Duodenal mucosa (tissue), 2 donors: ENCODE data around the gene CDH12.

Source experiments
- H3K27ac ChIP-seq: one replicate; pipeline ENCODE4 v1.7.0; 2013; ENCODE audit warnings: low read depth, low read length
- H3K27me3 ChIP-seq, 2 donors: one replicate each; pipeline ENCODE4 v1.7.0; 2013; ENCODE audit warnings: low read length in 2 of 2, control low read depth in 1 of 2; ENCODE audit not compliant: insufficient read depth in 2 of 2, control insufficient read depth in 1 of 2
- H3K36me3 ChIP-seq, 2 donors: one replicate each; pipeline ENCODE4 v1.7.0; 2013; ENCODE audit warnings: low read length in 2 of 2, control low read depth in 1 of 2; ENCODE audit not compliant: insufficient read depth in 2 of 2, control insufficient read depth in 1 of 2
- H3K4me1 ChIP-seq, 2 donors: one replicate each; pipeline ENCODE4 v1.7.0; 2013; ENCODE audit warnings: low read length in 2 of 2, control low read depth in 1 of 2; ENCODE audit not compliant: insufficient read depth in 2 of 2, control insufficient read depth in 1 of 2
- H3K4me3 ChIP-seq, 2 donors: one replicate each; pipeline ENCODE4 v1.7.0; 2013; ENCODE audit warnings: low read length in 2 of 2, low read depth in 1 of 2
- H3K9ac ChIP-seq, 2 donors: one replicate each; pipeline ENCODE4 v1.7.0; 2013; ENCODE audit warnings: low read length in 2 of 2, low read depth in 1 of 2
- H3K9me3 ChIP-seq, 2 donors: one replicate each; pipeline ENCODE4 v1.7.0; 2013; ENCODE audit warnings: low read length in 2 of 2, control low read depth in 1 of 2; ENCODE audit not compliant: control insufficient read depth in 1 of 2

Gene CDH12

DNA sequence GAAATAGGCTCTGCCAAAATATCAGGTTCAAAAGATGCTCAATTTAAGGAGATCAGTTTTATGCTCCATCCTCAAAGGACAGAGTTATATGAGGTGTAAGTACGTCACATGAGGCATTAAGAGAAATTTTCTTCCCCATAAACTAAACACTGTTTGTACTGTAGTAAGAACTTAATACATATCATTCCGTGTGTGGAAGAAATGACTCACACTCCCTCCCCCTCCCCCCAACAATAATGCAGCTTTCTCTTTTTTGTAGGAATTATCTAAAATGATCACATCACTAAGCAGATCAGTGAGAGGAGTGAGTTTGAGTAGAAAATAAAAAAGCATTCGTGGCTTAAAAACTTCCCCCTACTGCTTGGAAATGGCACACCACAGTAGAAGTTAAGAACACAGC, 2.2 kb downstream of the CDH12 start:
- no peaks in the 10 kb centered on the region for H3K4me1 ChIP-seq
- H3K36me3 ChIP-seq = no peaks in the 10 kb centered on the region
- peaks cover 0 to 5% of the 10 kb centered on the region in 2 donors for H3K27me3 ChIP-seq
- H3K9me3 ChIP-seq = no peaks in the 10 kb centered on the region
- H3K27ac ChIP-seq = no peak overlapping the region
- no peak overlapping the region for H3K4me3 ChIP-seq
- no peak overlapping the region for H3K9ac ChIP-seq

DNA sequence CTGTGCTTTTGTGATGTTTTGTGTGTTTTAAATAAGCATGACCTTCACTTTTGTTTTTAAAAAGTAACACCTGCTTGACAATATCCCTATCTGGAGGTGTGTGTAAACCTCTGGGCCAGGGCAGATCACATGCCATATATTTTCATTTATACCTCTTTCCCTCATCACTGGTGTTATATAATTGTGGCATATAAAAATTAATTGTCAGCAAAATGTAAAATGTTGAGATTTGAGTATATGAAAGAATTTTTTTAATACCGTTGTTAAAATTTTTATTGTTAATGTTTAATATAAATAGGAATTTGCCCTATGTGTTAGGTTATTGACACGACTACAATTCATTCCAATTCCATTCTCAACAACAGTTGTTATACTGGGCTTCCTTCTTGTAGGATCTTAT, 6.5 kb downstream of the CDH12 start:
- H3K36me3 ChIP-seq = no peaks in the 10 kb centered on the region
- H3K27ac ChIP-seq = no peak overlapping the region
- no peaks in the 10 kb centered on the region for H3K9me3 ChIP-seq
- no peaks in the 10 kb centered on the region for H3K4me1 ChIP-seq
- H3K9ac ChIP-seq = no peak overlapping the region
- H3K27me3 ChIP-seq = no peaks in the 10 kb centered on the region
- no peak overlapping the region for H3K4me3 ChIP-seq

DNA sequence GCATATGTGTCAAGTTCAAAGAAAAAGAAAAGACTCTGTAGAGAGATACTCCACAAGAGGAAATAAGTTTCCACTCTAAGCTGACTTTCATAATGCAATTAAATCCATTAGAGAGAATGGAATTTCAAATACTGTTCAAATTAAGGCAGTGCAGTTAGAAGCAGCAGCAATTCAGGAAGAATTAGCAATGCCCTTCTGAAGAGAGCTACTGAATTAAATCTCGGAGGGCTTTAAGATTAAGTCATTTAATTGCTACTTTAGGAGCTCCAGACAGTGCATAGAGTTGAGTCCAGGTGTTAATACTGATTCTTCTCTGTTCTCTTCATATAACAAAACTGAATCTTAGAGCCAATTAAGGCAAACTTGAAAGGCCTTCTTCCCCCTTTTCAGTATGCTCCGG, 8.5 kb downstream of the CDH12 start:
- Histone ChIP-seq H3K27me3 (no peaks in the 10 kb centered on the region), H3K9ac (no peak overlapping the region), H3K27ac (no peak overlapping the region), H3K36me3 (no peaks in the 10 kb centered on the region), H3K4me3 (no peak overlapping the region), H3K9me3 (no peaks in the 10 kb centered on the region), H3K4me1 (no peaks in the 10 kb centered on the region)

DNA sequence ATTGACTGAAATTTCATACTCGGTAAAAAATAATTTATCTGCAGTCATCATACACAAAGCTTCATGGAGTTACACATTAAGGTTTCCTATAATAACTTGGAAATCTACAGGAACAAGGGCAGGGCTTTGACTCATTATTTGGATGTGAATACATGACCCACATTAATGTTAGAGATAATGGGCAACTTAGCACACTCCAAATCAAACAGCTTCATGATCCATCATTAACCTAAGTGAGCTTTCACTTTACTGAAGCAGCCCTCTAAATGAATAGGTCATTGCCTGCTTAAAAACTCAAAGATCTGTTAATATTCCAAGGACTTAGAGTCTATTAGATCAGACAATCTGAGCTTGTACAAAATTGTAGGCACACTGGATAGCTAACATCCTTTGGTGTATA, 9.0 kb downstream of the CDH12 start:
- Histone ChIP-seq H3K27ac (no peak overlapping the region), H3K9me3 (no peaks in the 10 kb centered on the region), H3K27me3 (no peaks in the 10 kb centered on the region), H3K4me3 (no peak overlapping the region), H3K9ac (no peak overlapping the region), H3K4me1 (no peaks in the 10 kb centered on the region), H3K36me3 (no peaks in the 10 kb centered on the region)

- Histone ChIP-seq H3K9ac (no peak overlapping the region), H3K36me3 (no peaks in the 10 kb centered on the region), H3K4me3 (no peak overlapping the region), H3K27me3 (no peaks in the 10 kb centered on the region), H3K9me3 (no peaks in the 10 kb centered on the region), H3K4me1 (no peaks in the 10 kb centered on the region), H3K27ac (no peak overlapping the region)
Observed at GRCh38 chr5:22842574-22842973, 10.6 kb downstream of the CDH12 start.

- Histone ChIP-seq H3K27me3 (no peaks in the 10 kb centered on the region), H3K4me3 (no peak overlapping the region), H3K9ac (no peak overlapping the region), H3K27ac (no peak overlapping the region), H3K36me3 (no peaks in the 10 kb centered on the region), H3K4me1 (no peaks in the 10 kb centered on the region), H3K9me3 (no peaks in the 10 kb centered on the region)
Observed at GRCh38 chr5:22837803-22838202, 15.3 kb downstream of the CDH12 start.

DNA sequence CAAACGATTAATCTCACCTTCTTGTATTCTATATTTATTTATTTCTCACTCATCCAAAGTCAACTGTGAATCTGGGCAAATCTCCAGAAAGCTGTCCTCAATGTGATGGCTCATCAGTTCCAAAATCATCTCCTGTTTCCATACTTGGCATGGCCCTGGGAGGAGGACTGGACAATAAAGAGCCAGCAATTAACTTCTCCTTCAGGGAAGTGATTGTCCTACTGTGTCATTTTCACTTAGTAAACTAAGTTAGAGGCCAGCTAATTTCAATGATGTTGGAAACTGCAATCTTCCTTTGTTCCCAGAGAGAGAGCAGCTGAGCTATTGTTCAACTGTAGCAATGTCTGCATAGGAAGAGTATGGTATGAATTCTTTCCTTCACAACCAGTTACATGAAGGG, 17.5 kb downstream of the CDH12 start:
- no peaks in the 10 kb centered on the region for H3K4me1 ChIP-seq
- H3K9me3 ChIP-seq = no peaks in the 10 kb centered on the region

DNA sequence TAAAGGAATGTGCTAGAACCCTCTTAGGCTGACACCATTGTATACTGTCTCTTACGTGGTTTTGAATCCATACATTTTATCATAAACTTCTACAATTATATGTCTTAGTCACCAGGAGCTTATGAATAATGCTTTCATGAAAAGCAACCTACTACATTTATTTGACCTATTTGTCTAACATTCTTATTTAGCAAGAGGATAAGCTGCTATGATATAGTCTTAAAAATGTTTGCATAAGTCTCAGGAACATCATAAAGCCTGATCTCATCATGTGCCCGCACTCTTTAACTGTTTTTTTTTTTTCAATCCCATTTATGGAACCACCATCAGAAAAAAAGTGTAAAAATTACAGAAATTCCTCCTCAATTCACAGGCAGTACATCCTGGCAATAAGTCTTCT, 59.7 kb downstream of the CDH12 start:
- no peak overlapping the region for H3K9ac ChIP-seq
- H3K27me3 ChIP-seq = no peaks in the 10 kb centered on the region

More for the DNA sequence above, 17.5 kb downstream of the CDH12 start:
- H3K27me3 ChIP-seq = no peaks in the 10 kb centered on the region
- H3K27ac ChIP-seq = no peak overlapping the region
- no peaks in the 10 kb centered on the region for H3K36me3 ChIP-seq
- H3K9ac ChIP-seq = no peak overlapping the region
- H3K4me3 ChIP-seq = no peak overlapping the region

DNA sequence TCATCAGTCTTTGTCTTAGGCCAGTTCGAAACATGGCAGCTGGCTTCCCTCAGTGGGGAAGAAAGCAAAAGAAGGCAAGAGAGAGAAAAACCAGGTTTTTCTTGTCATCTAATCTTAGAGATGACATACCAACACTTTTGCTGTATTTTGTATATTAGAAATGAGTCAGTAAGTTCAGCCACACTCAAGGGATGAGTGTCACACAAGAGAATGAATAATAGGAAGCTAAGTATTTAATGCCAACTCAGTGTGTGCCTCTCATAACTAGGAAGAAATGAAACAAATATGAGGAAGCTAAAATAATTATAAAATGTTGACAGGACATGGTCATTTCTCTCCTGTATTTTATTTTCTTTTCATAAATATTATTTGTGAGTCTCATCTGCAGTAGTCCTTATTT, 65.3 kb downstream of the CDH12 start:
- no peak overlapping the region for H3K27ac ChIP-seq
- no peaks in the 10 kb centered on the region for H3K4me1 ChIP-seq
- no peak overlapping the region for H3K4me3 ChIP-seq
- no peak overlapping the region for H3K9ac ChIP-seq
- no peaks in the 10 kb centered on the region for H3K36me3 ChIP-seq
- H3K9me3 ChIP-seq = no peaks in the 10 kb centered on the region
- no peaks in the 10 kb centered on the region for H3K27me3 ChIP-seq

More for the DNA sequence above, 59.7 kb downstream of the CDH12 start:
- no peaks in the 10 kb centered on the region for H3K4me1 ChIP-seq
- H3K27ac ChIP-seq = no peak overlapping the region
- H3K4me3 ChIP-seq = no peak overlapping the region
- H3K9me3 ChIP-seq = no peaks in the 10 kb centered on the region
- no peaks in the 10 kb centered on the region for H3K36me3 ChIP-seq

DNA sequence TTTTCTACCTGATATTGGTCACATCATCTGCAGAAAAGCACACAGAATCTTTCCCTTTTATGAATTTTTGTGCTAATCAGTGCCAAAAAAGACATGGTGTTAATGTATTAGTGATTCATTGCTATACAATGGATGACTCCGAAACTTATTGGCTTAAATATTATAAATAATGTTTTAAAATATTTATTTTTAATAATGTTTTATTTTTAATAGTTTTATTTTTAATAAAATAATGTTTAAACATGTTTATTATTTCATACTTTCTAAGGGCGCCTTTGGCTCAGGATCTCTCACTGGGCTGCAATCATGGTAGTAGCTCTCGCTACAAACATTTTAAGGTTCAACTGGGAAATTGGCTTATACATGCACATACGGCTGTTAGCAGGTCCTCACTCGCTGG, 65.7 kb downstream of the CDH12 start:
- Histone ChIP-seq H3K4me1 (no peaks in the 10 kb centered on the region), H3K9ac (no peak overlapping the region), H3K27ac (no peak overlapping the region), H3K36me3 (no peaks in the 10 kb centered on the region), H3K27me3 (no peaks in the 10 kb centered on the region), H3K4me3 (no peak overlapping the region), H3K9me3 (no peaks in the 10 kb centered on the region)

DNA sequence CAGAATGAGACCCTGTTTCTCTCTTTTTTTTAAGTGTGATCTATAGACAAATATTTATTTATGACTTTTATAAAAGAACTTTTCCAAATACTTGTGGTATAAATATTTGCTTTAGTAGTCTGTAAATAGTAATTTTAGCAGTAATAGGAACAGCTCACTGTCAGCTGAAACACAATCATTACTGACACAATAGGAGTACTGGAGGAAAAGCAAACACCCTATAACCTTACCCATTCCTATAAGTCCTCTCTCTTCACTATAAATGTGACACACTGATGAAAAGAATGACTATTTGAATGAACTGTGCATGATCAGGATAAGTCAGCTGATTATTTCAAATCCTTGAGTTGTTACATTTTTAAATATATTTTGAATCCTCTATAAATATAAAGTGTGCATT, 72.4 kb downstream of the CDH12 start:
- Histone ChIP-seq H3K27ac (no peak overlapping the region), H3K4me3 (no peak overlapping the region), H3K9me3 (no peaks in the 10 kb centered on the region), H3K9ac (no peak overlapping the region), H3K27me3 (no peaks in the 10 kb centered on the region), H3K36me3 (no peaks in the 10 kb centered on the region), H3K4me1 (no peaks in the 10 kb centered on the region)
